ENCODE results near the gene INMT.
A peak's percentile ranks its signal among the peaks of the same experiment; 100 is the strongest.

The INMT gene

DNA sequence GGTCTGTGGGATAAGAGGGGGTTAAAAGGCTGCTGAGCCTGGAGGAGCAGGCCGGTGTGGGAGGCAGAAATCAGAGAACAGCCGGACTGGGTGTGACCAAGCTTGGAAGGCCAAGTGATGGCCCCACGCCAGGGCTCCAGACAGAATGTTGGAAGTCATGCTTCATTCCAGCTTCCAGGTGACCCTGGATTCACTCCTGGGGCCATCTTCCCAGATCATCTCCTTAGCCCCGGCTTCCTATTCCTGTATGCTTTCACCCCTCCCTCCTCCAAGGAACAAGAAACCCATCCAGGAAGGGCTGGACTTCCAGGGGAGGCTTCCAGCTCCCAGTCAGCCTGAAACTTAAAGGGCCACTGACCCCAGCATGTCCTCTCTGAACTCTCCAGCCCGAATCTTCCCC lies 1.0 kb downstream of the INMT start:
- DNase-seq (ENCODE audit: low spot score), result no peak

DNA sequence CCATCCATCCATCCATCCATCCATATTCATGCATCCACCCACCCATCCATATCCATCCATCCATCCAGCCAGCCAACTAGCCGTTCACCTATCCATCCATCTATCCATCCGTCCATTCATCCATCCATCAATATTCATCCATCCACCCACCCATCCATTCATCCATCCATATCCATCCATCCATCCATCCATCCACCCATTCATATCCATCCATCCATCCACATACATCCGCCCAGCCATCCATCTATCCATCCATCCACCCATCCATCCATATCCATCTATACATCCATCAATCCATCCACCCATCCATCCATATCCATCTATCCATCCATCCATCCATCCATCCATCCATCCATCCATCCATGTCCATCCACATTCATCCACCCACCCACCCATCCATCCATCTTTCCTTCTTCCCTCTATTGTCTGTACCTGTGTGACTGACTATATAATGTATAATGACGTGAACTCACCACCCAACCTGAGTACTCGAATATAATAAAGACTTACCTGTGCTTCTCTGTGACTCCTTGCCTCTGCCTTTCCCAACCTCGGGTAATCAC lies 2.5 kb downstream of the INMT start:
- DNase-seq (ENCODE audit: low spot score), result no peak

DNA sequence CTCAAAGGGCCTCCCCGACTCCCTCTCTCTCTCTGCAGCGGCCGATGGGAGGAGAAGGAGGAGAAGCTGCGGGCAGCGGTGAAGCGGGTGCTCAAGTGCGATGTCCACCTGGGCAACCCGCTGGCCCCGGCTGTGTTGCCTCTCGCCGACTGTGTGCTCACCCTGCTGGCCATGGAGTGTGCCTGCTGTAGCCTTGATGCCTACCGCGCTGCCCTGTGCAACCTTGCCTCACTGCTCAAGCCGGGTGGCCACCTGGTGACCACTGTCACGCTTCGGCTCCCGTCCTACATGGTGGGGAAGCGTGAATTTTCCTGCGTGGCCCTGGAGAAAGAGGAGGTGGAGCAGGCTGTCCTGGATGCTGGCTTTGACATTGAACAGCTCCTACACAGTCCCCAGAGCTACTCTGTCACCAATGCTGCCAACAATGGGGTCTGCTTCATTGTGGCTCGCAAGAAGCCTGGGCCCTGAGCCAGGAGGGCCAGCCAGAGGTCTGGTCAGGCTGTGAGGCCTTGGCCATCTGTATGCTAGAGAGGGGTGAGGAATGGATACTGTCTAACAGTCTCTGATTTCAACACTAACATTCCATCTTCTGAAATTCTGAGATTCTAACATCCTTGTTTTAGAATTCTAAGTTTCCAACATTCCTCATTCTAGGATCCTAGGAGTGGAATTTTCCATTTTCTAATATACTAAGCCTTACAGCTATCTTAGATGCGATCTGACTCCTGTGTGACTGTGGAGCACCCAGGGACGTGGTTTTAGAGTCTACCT lies 3.6 kb downstream of the INMT start:
- DNase-seq (ENCODE audit: low spot score), result no peak

DNA sequence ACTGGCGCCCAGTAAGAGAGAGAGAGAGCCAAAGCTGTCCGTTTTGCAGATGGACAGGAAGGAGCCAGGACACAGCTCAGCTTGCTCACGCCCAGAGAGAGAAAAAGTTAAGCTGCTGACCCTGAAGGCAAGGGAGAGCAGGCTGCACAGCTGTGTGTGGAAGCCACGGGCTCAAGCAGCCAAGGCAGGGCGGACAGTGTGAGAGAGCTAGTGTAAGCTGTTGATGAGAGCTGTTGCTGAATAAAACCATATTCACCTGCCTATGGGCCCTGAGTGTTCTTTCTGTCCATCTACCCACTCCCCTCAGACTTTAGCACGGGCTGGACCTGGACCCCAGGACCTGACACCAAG lies 5.4 kb downstream of the INMT start:
- DNase-seq (ENCODE audit: low spot score), result no peak

DNA sequence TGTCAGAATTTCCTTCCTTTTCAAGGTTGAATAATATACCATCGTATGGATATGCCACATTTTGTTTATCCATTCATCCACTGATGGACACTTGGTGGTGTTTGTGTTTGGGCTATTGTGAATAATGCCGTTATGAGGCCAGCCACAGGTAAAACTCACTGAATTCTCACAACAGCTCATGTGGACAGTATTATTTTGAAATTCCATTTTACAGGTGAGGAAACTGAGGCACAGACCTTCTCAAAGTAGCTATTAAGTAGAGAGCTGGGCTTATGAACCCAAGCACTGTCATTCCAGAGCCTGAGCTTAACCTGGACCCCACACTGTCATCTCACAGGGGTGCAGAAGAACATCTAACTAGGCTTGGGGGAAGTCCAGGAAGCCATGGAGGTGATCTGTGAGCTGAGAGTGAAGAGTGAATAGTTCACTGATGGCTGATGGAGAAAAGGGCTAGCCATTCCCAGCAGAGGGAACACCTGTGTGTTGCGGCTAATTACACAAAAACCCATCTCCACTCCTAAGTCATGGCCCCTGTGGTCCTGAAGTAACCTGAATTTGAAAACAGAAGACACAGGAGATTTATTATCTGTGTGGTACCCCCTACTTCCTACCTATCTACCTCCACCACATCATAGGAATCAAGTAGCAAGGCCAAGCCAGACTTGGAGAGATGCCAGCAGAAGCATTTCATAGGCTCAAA lies 8.7 kb downstream of the INMT start:
- DNase-seq (ENCODE audit: low spot score), result no peak

DNA sequence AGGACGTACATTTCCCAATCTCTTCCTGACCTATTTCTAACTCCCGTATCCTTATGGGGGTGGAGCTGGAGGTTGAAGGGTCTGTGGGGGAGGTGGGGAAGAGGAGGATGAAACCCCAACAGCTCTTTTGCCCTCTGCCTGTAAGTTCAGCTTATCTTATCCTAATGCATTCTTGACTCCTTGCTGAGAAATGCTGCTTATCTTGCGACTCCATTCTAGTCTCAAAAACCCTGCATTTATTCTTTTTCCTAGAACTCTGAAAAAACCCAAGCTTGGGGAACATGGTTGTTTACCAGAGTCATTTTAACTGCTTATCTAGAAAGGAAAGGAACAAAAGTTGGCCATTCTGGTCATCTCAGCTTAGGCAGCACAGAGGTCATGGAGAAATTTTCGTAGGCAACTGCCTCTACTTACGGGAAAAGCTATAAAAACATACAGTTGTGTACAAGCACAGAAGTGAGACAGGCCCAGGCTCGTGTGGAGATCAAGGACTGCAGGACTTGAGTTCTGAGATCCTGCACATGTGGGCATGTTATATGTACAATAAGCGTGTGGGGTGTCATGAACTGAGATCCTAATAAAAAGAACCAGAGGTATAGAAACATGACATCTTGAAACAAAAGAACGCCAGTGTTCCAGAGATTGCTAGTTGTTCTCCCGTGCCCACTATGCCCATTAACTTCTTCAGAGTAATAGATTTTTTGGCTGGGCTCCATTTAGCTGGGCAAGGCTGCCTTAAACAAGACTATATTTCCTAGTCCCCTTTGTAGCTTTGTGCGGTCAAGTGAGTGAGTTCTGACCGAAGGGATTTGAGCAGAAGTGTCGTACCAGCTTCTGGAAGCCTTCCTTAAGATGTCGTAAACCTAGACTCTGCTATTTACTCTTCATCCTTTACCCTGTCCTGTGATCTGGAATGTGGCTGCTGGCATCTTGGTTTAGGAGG lies 9.6 kb downstream of the INMT start:
- DNase-seq (ENCODE audit: low spot score), result no peak

DNA sequence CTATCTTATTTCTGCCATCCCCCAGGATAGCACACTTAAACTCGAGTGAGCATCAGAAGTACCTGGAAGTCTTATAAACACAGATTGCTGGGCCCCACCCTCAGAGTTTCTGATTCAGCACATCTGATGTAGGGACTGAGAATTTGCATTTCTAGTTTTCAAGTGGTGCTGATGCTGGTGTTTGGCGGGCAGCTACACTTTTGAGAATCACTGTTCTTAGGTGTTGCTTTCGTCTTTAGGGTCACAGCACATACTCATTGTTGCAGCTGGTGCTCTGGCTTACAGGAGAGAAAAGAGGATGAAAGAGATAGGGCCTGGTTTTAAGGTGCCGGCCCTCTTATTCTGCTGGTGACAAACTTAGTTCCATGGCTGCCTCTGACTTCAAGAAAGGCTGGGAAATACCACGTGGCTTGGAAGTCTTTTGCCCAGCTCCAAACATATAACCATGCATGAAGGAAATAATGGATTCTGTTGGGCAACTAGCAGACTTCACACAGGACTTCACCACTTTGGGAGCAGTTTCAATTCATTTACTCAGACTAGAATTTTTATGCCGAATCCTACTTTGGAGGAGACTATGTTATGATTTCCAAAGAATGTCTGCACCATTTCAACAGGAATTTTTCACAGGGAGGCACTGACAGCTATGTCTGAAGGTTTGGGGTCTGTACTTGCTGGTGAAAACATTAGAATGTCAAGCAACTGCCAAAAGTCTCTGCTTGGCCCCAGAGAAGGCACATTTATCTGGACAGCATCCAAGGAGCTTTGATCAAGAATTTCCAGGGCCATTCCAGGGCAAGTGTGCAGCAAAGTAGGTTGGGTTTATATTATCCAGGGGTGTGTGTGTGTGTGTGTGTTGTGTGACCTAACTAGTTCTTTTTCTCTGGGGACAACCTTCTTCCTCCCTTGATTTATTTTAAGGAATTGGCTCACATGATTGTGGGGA lies 12.4 kb downstream of the INMT start:
- no peak for DNase-seq (ENCODE audit: low spot score)

DNA sequence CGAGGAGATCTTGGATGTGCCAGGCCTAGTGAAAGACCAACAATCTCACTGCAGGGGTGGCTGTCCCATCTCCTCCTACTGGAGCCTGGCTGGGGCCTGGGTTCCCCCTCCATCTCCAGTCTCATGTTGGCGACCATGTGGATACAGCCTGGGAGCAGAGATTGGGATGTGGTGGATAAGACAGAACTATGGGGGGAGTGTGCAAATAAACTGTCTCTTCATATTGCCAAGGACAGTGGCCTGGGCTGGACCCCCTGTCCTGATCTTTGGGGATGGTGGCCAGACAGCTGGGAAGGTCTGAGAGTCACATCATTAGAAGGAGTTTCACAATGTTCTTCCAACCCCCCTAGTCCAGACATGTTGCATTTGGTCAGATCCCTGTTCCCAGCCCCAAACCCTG lies 13.5 kb downstream of the INMT start:
- no peak for DNase-seq (ENCODE audit: low spot score)

DNA sequence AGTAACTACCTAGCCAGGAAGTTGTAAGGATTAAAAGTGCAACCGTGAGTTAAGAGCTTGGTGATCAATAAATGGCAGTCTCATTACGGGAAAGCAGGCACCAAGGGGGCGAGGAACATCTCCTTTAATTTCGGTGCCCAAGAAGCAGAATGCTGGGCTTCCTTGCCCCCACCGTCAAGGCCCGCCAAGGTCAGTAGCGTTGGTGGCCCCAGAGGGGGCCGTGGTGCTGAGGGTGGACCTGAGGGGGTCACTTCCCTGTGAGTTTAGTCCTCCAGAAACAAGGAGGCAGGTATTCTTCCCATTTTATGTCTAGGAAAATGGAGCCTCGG lies 18.9 kb downstream of the INMT start:
- no peak for DNase-seq (ENCODE audit: low spot score)

DNA sequence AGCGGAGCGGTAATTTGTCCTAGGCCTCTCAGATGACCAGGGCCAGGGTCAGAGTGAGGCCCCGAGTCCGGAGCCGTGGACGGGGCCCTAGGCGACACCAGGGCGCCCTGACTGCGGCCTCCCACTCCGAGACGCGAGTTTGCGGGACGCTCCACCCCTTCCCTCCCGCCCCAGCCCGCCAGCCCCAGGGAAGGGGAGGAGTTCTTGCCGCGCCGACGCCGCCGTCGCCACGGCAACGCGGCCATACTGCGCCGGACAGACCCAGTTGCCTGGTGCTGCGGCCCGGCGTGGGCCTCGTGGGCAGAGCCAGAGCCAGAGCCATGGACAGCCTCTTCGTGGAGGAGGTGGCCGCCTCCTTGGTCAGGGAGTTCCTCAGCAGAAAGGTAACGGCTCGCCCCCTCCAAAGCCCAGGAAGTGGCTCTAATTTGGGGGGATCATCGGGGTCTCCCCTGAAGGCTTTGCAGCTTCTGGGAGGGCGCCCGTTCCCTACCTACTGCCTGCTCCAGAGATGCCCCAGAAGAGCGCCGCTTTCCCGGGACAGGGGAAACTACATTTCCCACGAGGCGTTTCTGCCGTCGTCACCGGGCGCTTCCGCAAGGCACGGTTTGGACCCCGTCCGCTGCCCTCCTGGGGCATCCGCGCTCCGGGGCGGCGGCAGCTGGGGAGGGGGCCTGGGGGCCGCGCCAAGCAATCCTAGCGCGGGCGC lies 19.4 kb downstream of the INMT start, which contains the start of gene MINDY4:
MINDY4 (plus strand) TSS at position 244 of the 706 bp plus-strand sequence; CDS start at position 321, 77 bp downstream.
- peak; percentile 64 for DNase-seq (ENCODE audit: low spot score)

DNA sequence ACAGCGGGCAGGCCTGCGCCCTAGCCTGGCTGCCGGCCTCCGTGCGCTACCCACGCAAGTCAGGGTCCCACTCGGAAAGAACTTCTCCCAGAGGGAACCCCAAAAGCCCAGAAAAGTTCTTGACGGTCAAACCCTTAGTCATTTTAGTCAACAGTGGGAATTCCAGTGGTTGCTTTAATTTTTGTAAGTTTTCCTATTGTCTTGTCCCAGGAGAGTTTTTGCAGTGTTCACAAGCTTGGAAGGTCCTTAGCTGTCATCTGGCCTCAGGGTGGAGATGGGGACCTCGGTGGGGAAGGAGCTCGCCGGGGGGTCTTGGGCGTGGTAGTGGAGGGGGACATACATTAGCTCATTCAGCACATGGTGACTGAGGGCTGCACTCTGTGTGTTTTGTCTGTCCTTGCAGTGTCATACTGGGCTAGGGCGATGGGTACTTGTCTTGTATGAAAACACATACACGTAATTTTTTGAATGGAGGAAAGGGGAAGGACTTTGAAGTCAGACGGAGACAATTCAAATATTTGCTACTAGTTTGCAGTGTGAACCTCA lies 20.0 kb downstream of the INMT start:
- DNase-seq (ENCODE audit: low spot score), result no peak

DNA sequence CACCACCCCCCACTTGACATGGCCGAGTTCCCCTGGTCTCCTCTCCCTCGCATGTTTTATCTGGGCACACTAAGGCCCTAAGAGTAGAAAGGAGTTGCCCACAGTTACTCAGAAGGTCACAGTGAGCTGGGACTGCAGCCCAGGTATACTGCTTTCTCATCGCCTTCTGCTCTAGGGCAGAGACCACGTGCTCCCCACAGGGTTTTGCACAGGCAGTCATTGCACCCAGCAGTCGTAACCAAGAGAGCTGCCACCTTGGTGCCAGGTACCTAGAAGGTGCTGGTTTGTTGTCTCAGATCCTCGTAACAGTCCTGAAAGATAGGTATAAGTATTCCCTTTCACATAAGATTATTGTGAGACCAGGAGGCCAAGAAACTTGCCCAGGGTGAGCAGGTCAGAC lies 21.0 kb downstream of the INMT start:
- DNase-seq (ENCODE audit: low spot score), result no peak

DNA sequence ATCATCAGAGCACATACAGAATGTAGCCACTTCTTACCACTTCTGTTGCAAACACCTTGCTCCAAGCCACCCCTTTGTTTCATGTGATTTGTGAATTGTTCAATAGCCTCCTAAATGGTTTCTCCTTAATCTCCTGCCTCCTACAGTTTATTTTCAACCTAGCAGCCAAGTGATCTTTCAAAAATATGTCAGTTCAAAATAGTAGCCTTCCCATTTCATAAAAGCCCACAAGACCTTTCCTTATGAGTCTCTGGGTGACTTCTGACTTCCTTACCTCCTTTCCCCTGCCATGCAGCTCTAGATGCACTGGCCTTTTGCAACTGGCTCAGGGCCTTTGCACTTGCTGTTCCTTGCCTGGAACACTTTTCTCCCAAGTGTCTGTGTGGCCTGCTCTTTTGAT lies 24.1 kb downstream of the INMT start:
- DNase-seq (ENCODE audit: low spot score), result no peak

DNA sequence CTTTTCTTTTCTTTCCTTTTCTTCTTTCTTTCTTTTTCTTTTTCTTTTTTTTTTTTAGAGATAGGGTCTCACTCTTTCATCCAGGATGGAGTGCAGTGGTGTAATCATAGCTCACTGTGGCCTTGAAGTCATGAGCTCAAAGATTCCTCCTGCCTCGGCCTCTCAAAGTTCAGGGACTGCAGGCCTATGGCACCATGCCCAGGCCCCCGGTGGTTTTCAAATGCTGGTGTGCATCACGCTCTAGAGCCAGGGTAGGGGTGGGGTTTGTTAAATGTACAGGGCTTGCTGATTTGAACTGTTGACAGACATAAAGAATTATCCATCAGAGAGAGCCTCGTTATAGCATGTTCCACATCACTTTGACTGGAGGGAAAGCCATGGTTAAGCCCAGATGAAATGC lies 25.0 kb downstream of the INMT start:
- no peak for DNase-seq (ENCODE audit: low spot score)

DNA sequence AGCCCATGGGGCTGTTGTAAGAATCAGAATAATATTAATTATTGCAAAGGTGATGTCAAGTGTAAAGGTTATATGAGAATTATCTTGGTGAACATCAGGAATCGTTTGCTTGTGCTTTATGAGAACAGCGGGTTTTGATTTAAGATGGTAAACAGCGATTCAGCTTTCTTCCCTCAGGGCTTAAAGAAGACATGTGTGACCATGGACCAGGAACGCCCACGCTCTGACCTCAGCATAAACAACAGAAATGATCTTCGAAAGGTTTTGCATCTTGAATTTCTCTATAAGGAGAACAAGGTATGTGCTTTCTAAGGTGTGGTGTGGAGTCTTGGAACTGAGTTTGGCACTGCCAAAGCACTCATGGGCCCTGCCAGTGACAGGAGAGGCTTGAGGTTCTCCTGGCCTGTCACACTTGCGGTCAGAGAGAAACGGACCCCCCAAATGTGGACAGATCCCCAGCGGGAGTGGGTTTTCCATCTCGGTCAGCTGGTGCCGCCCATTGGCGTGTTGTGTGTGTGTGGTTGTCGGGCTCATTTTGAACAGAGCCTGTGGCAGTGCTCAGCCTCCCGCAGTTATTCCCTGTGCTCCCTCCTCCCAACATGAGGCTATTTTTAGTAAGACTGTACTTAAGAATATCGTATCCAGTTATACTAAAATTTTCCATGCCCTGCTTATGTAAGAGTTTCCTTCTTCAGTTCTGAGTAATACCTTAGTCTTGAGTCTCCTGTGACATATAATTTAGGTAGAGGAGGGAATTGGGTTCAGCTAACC lies 26.5 kb downstream of the INMT start:
- DNase-seq (ENCODE audit: low spot score), result no peak

DNA sequence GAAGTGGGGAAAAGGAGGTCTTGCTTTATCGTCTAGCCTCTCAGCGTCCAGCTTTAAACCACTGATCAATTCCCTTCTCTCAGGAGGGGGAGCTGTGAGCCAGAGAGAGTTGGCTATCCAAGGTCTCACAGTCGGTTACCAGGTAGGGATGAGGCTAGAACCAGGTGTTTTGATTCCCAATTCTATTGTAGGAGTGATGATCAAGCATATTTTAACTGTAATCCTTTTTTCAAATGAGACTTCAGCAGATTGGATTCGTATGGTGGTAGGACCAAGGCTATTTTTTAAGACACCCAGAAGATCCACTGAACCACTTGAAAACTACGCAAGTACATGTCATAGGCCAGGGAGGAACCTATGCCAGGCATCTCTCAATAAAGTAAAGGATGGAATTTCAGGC lies 27.6 kb downstream of the INMT start:
- DNase-seq (ENCODE audit: low spot score), result no peak

DNA sequence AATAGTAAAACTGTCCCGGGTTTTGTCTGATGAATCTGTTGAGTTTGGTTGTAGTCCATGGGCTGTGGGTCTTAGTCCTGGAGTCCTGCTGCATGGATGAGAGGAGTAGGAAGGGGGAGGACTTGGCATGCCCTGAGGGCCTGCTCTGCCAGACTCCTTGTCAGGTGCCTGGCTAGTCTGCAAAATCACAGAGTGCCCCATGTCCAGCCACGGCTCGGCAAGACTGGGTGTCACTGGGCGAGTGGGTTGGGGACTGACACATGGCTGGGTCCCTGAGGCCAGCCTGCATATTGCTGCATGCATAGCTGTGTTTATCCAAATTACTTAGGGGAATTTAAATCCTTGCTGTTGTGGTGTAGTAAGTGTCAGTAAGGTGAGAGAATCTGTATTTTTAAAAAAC lies 29.0 kb downstream of the INMT start:
- DNase-seq (ENCODE audit: low spot score), result no peak

DNA sequence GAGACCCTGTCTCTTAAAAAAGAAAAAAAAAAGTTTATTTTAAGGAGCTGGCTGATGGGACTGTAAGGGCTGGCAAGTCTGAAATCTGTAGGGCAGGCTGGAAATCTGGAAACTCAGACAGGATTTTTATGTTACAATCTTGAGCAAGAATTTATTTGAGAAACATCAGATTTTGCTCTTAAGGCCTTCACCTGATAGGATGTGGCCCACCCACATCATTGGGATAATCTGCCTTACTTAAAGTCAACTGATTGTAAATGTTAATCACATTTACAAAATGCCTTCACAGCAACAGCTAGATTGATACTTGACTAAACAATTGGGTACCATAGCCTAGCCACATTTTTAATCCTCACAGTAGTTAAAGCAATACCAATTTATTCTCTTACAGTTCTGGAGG lies 30.8 kb downstream of the INMT start:
- no peak for DNase-seq (ENCODE audit: low spot score)

DNA sequence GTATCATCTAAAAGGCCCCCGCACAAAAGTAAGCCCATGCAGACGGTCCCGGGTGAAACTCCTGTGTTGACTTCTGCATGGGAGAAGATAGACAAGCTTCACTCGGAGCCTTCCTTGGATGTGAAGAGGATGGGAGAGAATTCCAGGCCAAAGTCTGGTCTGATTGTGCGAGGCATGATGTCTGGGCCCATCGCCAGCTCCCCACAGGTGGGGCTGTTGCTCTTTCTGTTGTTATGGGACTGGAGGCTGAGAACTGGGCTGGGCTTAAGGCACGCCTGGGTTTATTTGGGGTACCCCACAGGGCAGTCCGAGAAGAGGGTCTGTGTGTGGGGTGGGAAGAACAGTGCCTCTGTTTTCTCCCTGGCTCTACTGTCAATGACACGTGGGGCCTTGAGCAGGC lies 33.9 kb downstream of the INMT start:
- no peak for DNase-seq (ENCODE audit: low spot score)

DNA sequence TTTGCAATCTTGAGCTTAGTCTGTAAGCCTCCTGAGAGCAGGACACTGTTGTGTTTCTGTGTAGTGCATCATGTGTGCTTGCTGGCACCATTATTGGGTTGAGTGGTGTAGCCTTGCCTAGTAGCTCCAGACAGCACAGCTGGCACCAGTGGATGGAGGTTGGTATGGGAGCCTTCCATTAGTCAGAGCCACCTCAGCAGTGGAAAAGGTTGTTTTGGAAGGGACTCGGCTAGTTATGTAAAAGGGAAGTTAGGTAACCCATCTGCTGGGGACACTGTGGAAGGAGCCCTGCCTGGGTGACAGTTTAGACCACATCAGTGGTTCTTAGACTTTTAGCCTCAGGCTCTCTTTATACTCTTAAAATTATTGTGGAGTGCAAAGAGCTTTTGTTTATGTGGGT lies 35.6 kb downstream of the INMT start:
- DNase-seq (ENCODE audit: low spot score), result no peak

Measured in CD4-positive, alpha-beta T cell treated with Interleukin-2 at 100 ng/mL for 4 hours (primary cell).